ENCODE data around the gene BICD1. TPM values are rescaled to one million over a fixed set of nuclear protein-coding genes. Genes with fewer than 3 reads are reported as not detected.
A peak's percentile ranks its signal among the peaks of the same experiment; 100 is the strongest.

The BICD1 gene
- total RNA-seq, 1 donor from 2014 or later = 13.1 TPM

- H3K4me3 ChIP-seq (ENCODE audit: low read depth, low read length) = no peak overlapping the region
- no peak for TF ChIP-seq CTCF (IDR thresholded peaks at IDR 0.05; ENCODE audit: insufficient read depth, low read length, poor library complexity, severe bottlenecking)
- no peaks in the 10 kb centered on the region for H3K27me3 ChIP-seq (ENCODE audit: control insufficient read depth, insufficient read depth, low read length)
- DNase-seq (ENCODE audit: low read depth) = no peak
- no peaks in the 10 kb centered on the region for H3K36me3 ChIP-seq (ENCODE audit: control insufficient read depth, insufficient read depth, low read length)
These were observed 105.2 kb downstream of the BICD1 start for GRCh38 chr12:32211900-32212156.

- no peak overlapping the region for H3K4me3 ChIP-seq (ENCODE audit: low read depth, low read length)
- no peaks in the 10 kb centered on the region for H3K27me3 ChIP-seq (ENCODE audit: control insufficient read depth, insufficient read depth, low read length)
- TF ChIP-seq CTCF (IDR thresholded peaks at IDR 0.05; ENCODE audit: insufficient read depth, low read length, poor library complexity, severe bottlenecking) = no peak
- DNase-seq (ENCODE audit: low read depth) = no peak
- no peaks in the 10 kb centered on the region for H3K36me3 ChIP-seq (ENCODE audit: control insufficient read depth, insufficient read depth, low read length)
These were observed 108.1 kb downstream of the BICD1 start for GRCh38 chr12:32214723-32215122.

GRCh38 chr12:32217354-32218310 lies 111.0 kb downstream of the BICD1 start:
- TF ChIP-seq CTCF (IDR thresholded peaks at IDR 0.05; ENCODE audit: insufficient read depth, low read length, poor library complexity, severe bottlenecking) = no peak
- peak; percentile 98 for DNase-seq (ENCODE audit: low read depth)
- Histone ChIP-seq H3K36me3 (ENCODE audit: control insufficient read depth, insufficient read depth, low read length) (no peaks in the 10 kb centered on the region), H3K27me3 (ENCODE audit: control insufficient read depth, insufficient read depth, low read length) (no peaks in the 10 kb centered on the region), H3K4me3 (ENCODE audit: low read depth, low read length) (no peak overlapping the region)

- Histone ChIP-seq H3K4me3 (ENCODE audit: low read depth, low read length) (no peak overlapping the region), H3K36me3 (ENCODE audit: control insufficient read depth, insufficient read depth, low read length) (no peaks in the 10 kb centered on the region), H3K27me3 (ENCODE audit: control insufficient read depth, insufficient read depth, low read length) (no peaks in the 10 kb centered on the region)
- no peak for TF ChIP-seq CTCF (IDR thresholded peaks at IDR 0.05; ENCODE audit: insufficient read depth, low read length, poor library complexity, severe bottlenecking)
- no peak for DNase-seq (ENCODE audit: low read depth)
These were observed 117.3 kb downstream of the BICD1 start for GRCh38 chr12:32223941-32224340.

GRCh38 chr12:32226768-32227167 lies 120.1 kb downstream of the BICD1 start:
- DNase-seq (ENCODE audit: low read depth) = no peak
- no peak for TF ChIP-seq CTCF (IDR thresholded peaks at IDR 0.05; ENCODE audit: insufficient read depth, low read length, poor library complexity, severe bottlenecking)
- no peaks in the 10 kb centered on the region for H3K27me3 ChIP-seq (ENCODE audit: control insufficient read depth, insufficient read depth, low read length)
- no peak overlapping the region for H3K4me3 ChIP-seq (ENCODE audit: low read depth, low read length)
- peaks cover 1% of the 10 kb centered on the region for H3K36me3 ChIP-seq (ENCODE audit: control insufficient read depth, insufficient read depth, low read length)
